ENCODE results near the gene RSBN1. TPM values are rescaled to one million over a fixed set of nuclear protein-coding genes. Genes with fewer than 3 reads are reported as not detected.

The RSBN1 gene
- total RNA-seq, 1 experiment from 2014 or later, result 16.6 TPM

DNA sequence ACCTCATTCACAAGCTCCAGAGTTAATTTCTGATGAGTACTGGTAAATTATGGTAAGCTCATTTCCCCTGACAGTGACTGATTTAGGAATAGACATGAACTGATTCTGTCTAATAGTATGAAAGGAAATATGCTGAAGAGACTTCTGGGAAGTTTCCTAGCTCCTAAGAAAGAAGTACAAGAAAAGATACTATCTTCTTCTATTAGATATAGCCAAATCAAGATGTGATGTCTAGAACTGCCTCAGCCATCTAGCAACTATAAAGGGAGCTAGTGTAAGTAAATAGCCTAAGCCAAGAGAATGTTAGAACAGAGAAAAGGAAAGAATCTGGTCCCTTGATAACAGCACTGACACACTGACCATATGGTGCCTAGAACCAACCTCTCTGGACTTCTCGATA, 42.2 kb downstream of the RSBN1 start (continued):
- TF ChIP-seq, protein P1, sequence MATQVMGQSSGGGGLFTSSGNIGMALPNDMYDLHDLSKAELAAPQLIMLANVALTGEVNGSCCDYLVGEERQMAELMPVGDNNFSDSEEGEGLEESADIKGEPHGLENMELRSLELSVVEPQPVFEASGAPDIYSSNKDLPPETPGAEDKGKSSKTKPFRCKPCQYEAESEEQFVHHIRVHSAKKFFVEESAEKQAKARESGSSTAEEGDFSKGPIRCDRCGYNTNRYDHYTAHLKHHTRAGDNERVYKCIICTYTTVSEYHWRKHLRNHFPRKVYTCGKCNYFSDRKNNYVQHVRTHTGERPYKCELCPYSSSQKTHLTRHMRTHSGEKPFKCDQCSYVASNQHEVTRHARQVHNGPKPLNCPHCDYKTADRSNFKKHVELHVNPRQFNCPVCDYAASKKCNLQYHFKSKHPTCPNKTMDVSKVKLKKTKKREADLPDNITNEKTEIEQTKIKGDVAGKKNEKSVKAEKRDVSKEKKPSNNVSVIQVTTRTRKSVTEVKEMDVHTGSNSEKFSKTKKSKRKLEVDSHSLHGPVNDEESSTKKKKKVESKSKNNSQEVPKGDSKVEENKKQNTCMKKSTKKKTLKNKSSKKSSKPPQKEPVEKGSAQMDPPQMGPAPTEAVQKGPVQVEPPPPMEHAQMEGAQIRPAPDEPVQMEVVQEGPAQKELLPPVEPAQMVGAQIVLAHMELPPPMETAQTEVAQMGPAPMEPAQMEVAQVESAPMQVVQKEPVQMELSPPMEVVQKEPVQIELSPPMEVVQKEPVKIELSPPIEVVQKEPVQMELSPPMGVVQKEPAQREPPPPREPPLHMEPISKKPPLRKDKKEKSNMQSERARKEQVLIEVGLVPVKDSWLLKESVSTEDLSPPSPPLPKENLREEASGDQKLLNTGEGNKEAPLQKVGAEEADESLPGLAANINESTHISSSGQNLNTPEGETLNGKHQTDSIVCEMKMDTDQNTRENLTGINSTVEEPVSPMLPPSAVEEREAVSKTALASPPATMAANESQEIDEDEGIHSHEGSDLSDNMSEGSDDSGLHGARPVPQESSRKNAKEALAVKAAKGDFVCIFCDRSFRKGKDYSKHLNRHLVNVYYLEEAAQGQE (IDR thresholded peaks at IDR 0.05; ENCODE audit: low read depth), result no peak
- TF ChIP-seq POLR2A (IDR thresholded peaks at IDR 0.05; ENCODE audit: borderline replicate concordance, extremely low read depth, insufficient read depth, insufficient read length) (no peak), RAD21 (IDR thresholded peaks at IDR 0.05; ENCODE audit: low read depth) (no peak), EGR1 (IDR thresholded peaks at IDR 0.05; ENCODE audit: low read depth) (no peak), CEBPB (IDR thresholded peaks at IDR 0.05; ENCODE audit: low read depth) (no peak)

- no peak overlapping the region for H3K27ac ChIP-seq (ENCODE audit: low read depth, low read length)
- H3K4me2 ChIP-seq (ENCODE audit: low read length), result no peak overlapping the region
- no peaks in the 10 kb centered on the region for H3K27me3 ChIP-seq (ENCODE audit: insufficient read depth, low read length)
- intact Hi-C loops (cut with micrococcal nuclease), result no loop called here
- BruUV-seq (replicated peaks), result no TSS peak
- no peak for ATAC-seq
- POLR2A ChIA-PET, result no interaction called here
- CTCF ChIA-PET, result no interaction called here
- H3K4me3 ChIP-seq (replicated peaks in 1 of 2; ENCODE audit: low read depth in 1 of 2, low read length in 2 of 2), result no peak overlapping the region
- H3K36me3 ChIP-seq (ENCODE audit: control insufficient read depth in 1 of 2, insufficient read depth in 2 of 2, low read length in 2 of 2), result peaks cover 18 to 32% of the 10 kb centered on the region in 2 experiments
- TF ChIP-seq RAD21 (IDR thresholded peaks at IDR 0.05; ENCODE audit: low read depth), result no peak
- TF ChIP-seq, protein P1 (IDR thresholded peaks at IDR 0.05; ENCODE audit: low read depth), result no peak
- no peak for TF ChIP-seq EZH2 (IDR thresholded peaks at IDR 0.05)
- TF ChIP-seq JUND (IDR thresholded peaks at IDR 0.05), result no peak
- no peak for TF ChIP-seq EZH2phosphoT487 (IDR thresholded peaks at IDR 0.05; ENCODE audit: borderline replicate concordance)
- no peak for TF ChIP-seq POLR2A (IDR thresholded peaks at IDR 0.05; ENCODE audit: borderline replicate concordance, extremely low read depth, insufficient read depth, insufficient read length)
- no peak for TF ChIP-seq ZFX (IDR thresholded peaks at IDR 0.05)
- TF ChIP-seq CBX3 (IDR thresholded peaks at IDR 0.05; ENCODE audit: low read depth), result no peak
- TF ChIP-seq, protein P2, sequence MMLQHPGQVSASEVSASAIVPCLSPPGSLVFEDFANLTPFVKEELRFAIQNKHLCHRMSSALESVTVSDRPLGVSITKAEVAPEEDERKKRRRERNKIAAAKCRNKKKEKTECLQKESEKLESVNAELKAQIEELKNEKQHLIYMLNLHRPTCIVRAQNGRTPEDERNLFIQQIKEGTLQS (IDR thresholded peaks at IDR 0.05), result no peak
- no peak for DNase-seq (ENCODE audit: low read depth, low spot score)
- H3K79me2 ChIP-seq (ENCODE audit: insufficient read depth, low read length), result 0 out of 2 replicates have a peak, but pooled peaks cover 4% of the 10 kb centered on the region
- no peak overlapping the region for H3K9ac ChIP-seq (ENCODE audit: low read length)
- H2AFZ ChIP-seq (ENCODE audit: low read depth, low read length, poor library complexity, severe bottlenecking), result no peak overlapping the region
- no peaks in the 10 kb centered on the region for H3K9me3 ChIP-seq (ENCODE audit: control insufficient read depth in 1 of 2, insufficient read depth in 1 of 2, low read depth in 1 of 2, low read length in 2 of 2)
- no peaks in the 10 kb centered on the region for H4K20me1 ChIP-seq (ENCODE audit: insufficient read depth)
- no peaks in the 10 kb centered on the region for H3K4me1 ChIP-seq (ENCODE audit: control insufficient read depth in 1 of 2, insufficient read depth in 2 of 2, low read length in 2 of 2)
- no peaks in the 10 kb centered on the region for H3K9me2 ChIP-seq (ENCODE audit: insufficient read depth)
- RAD21 ChIA-PET (ENCODE audit: low non-redundant PET in 1 of 2, low total read pairs in 2 of 2, uncharacterized antibody in 2 of 2, unreplicated experiment in 2 of 2), result no interaction called here
These were observed 42.7 kb downstream of the RSBN1 start for GRCh38 chr1:113769601-113769970.
